Measurements from ENCODE around the gene FCAMR.

The FCAMR gene

GRCh38 chr1:206970446-206970845, at the start of gene FCAMR:
FCAMR (minus strand) TSS chr1:206970460; CDS start chr1:206970125, 335 bp downstream.
- no peak for DNase-seq

GRCh38 chr1:207019661-207020060, 49.4 kb upstream of the FCAMR start:
- DNase-seq: no peak

- DNase-seq: no peak
Measured at GRCh38 chr1:207019161-207019560, 48.9 kb upstream of the FCAMR start.

DNA sequence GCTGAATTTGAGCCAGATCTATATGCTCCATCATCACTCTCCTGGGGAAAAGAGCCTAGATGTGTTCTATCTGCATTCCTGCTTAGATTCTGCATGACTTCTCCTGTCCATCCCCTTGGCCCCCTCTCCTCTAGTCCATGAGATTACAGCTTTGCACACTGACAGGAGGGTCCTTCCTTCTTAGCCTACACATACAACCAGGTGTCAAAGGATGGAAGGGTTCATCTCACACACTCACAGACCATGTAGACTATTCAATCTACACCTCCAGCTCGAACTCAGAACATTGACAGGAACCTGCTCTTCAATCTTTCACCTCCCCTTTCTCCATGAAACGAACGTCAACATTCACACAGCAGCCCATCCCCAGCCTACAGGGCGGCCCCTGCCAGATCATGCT, 48.4 kb upstream of the FCAMR start:
- no peak for DNase-seq

DNA sequence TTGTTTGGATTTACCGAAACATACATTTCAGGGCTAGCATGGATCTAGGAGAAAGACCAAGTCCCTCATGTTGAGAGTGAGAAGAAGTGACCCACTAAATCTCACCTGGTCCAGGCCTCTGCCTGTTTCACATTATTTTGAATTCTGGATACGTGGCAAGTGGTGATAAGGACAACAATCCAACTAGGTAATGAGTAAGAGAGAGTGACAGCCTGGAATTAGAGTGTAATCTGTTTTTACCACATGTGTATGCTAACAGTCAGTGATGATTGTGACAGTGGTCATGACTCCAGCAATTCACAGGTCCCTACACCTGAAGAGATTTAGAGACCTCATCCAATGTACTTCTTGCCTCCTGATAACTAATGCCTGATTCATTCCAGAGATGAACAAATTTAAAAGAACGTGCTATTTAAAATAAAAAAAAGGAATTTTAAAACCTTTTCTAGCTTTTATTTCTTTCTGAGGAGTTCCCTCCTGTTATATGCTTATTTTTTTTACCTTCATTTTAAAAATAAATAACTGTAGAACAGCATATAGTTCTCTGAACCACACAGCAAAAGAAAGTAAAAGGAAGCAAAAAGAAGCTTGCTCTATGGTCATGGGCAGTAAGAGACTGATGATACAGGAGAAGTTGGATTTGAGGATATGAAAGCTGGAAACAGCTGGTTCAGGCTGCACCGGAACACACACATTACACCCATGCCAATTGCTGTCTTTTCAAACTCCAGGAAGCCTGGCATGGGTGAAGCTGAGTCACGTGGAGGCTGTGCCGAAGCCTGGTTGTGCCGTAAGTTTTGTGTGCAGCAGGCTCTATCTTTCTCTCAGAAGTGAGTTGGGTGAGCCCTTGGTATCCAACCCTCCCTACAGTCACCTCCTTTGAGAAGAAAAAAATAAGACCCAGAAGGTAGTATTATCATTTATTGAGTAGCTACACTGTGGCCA, 47.6 kb upstream of the FCAMR start:
- DNase-seq: no peak

DNA sequence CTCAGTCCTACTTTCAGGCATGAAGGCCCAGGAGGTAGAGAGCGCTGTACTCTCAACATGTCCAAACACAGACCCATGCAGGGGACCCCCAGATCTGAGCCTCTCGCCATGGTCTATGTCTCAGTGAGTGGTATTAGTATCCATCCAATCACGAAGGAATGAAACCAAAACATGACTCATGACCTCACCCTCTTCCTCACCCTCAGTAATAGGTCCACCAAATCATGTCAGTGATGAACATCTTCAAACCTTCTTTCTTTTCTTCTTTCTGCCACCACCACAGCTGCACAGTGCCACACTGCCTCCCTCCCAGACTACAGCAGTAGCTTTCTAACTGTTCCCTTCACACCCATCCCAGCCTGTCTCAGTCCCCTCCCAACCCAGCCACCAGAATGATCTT, 45.5 kb upstream of the FCAMR start:
- DNase-seq: no peak

DNA sequence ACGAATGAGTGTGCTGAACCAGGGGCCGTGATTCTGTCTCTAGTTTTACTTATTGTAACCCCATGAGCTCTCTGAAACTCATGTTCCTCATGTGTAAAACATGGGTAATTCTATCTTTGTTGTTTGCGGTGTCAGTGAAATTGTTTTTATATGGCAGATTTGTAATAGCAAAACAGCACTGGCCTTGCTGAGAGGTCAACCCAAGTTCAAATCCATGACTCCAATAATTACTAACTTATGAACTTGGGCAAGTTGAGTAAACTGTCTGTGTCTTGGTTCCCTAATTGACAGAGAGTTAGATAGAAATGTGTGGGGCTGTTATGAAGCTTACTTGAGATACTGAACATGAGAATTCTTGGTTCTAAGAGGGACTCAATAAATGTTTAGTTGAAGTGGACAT, 44.5 kb upstream of the FCAMR start:
- DNase-seq: no peak

DNA sequence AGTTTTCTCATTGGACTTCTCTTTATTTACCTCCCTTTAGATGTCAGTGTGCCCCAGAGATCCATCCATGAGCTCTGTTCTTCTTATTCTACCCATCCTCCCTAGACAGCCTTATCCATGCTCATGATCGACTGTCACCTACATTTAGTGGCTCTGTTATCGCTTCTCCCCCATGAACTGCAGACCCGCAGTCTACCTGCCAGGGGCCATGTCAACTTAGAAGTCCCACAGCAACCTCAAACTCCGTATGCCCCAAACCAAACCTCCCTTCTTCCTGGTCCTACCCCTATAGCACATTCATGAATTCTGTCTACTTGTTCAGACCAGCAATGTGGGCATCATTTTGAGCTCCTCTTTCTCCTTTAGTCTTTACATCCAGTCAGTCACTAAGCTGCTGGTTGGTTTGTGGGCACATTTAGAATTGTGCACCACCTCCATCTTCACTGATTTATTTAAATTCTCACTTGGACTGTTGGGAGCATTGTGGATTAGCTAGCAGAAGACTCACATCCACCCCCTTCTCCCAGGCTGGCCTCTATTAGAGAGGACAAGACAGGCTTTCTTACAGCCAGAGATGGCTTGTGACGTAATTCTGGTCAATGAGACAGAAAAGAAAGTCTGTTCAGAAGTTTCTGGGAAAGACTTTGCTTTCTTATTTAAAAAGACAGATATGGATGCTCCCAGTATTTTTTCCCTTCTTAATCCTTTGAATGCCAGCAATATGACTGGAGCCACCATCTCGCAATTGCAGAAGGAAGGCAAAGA, 43.2 kb upstream of the FCAMR start:
- no peak for DNase-seq

GRCh38 chr1:207010726-207011125, 40.5 kb upstream of the FCAMR start:
- no peak for DNase-seq

GRCh38 chr1:207009945-207010344, 39.7 kb upstream of the FCAMR start:
- no peak for DNase-seq

DNA sequence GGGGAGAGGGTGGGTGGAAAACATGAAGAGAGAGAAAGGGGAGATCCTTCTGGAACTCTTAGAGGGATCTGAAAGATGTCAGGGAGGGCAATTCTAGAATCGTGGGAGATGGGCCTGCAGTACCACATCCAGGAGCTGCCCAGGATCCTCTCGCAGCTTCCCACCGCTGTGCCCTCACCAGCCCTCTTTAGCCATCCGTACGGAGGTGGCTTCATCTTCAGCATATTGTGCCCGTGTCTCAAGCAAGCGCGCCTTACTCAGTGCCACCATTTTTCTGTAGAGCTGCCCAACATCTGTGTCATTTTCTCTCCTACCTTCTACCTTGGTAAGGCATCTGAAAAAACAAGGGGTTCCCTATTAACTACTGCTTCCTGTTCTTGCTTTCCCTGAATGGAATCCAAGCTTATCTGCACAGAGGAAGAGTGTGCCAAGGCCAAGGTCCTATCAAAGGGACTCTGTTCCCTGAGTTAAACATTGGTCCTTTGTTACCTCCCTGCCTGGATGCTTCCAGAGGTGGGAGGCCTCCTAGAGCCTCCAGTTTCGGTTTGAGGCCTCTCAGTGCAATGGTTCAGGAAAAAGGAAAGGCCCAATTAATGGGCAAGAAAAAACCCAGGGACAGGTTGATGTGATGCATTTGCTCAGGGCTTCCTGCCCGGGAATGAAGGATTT, 39.1 kb upstream of the FCAMR start:
- no peak for DNase-seq

DNA sequence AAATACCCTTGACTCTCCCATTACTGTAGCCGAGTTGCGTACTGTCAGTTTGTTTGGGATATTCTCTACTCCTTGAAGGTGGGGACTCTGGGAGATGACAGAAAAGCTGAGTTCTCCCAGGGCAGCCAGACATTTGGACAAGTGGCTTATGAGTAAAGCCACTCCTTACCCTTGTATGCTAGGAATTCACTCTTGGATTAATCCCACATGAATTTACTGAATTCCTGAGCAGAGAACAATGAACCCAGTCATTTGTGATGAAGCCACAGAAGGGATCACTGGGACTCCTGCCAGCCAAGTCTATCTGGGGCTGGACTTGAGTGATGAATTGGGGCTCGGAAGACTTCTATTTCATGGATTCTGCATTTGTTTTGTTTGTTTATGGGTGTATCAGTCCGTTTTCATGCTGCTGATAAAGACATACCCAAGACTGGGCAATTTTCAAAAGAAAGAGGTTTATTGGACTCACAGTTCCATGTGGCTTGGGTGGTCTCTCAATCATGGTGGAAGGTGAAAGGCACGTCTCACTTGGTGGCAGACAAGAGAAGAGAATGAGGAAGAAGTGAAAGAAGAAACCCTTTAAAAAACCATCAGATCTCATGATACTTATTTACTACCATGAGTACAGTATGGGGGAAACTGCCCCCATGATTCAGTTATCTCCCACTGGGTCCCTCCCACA, 37.2 kb upstream of the FCAMR start:
- no peak for DNase-seq

DNA sequence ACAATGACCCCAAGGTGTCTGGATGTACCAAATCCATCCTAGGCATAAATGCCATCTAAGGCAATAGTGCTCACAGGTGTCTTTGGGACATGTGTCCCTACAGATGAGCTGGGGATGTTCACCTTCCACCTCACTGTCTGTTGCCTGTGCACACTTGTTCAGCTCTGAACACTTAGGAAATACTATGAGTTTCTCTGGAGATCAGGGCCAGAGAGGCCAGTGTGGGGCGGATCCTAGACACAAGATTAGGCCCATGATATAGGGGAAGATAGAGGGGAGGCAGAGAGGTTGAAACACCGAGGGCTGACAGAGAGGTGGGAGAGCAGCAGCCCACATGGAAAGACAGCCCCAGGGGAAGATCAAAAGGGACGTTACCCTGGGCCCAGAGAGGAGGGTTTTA, 36.7 kb upstream of the FCAMR start:
- no peak for DNase-seq

GRCh38 chr1:207006083-207006482, 35.8 kb upstream of the FCAMR start:
- DNase-seq: no peak

DNA sequence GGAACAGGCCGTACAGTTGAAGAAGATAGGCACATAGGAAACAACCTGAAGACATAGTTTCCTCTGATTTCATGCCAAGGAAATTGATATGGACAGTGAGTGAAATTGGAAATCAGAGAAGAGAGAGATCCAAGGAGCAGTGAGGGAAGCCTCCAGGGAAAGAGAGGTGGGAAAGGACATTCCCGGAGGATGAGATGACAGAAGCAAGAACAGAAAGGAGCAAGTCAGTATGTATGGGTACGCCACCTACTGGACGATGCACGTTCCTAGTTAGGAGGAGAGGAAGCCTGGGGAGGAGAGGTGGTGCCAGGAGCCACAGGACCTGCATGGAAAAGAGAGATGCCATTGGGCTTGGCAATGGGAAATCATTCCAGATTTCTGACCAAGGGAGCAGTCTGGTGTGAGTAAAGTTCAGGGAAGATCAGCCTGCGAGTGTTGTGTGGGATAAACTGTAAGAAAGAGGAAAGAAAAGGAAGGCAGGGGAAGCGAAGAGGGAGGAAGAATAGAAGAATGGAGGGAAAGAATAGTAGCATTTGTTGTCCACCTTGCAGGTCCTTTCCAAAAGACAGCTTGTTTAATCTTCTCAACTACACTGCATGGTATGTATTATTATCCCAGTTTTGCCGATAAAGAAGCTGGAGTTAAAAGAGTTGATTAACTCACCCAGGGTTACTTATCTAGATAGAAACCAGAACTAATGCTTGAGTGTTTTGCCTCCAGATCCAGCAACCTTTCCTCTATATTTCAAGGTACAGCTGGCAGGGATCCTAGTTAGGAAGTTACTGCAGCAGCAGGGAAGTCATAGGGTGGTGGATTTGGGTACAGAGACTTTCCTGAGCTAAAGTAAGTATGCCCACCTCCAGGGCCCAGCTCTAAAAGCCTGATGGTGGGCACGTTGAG, 34.9 kb upstream of the FCAMR start:
- peak; percentile 47 for DNase-seq

- DNase-seq: no peak
Measured at GRCh38 chr1:207003210-207003609, 33.0 kb upstream of the FCAMR start.

- DNase-seq: no peak
Measured at GRCh38 chr1:207002724-207003146, 32.5 kb upstream of the FCAMR start.

DNA sequence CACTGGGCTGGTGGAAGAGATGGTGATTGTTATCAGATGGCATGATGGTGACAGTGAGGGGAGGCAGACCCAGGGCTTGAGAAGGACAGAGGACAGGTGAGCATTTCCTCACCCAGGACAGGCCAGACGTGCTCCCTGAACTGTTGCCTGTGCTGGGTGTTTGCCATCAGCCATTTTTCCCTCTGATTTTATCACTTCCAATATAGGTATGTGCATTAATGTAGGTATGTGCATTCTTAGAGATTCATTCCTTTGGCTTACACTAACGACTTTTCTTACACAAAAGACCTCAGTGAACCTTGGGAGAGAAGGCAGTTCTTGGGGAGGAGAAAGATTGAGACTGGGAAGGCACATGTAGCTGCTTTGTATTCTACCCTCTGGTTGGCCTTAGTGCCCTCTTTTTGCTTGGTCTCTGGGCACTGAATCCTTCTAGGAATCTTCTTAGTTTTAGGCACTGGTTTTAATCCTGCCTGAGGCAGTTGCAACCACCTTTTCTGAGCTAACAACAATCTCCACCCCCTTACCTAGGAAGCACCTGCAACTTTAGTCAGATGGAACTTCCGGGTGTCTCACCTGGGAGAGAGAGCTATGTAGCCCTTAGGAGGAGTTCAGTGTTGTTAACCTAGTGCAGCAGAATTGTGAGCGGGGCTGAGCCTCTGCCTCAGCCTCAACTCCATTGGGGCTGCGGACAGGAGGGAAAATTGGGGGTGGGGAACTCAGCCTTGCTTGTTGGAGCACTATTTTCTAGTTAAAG, 31.4 kb upstream of the FCAMR start:
- no peak for DNase-seq

DNA sequence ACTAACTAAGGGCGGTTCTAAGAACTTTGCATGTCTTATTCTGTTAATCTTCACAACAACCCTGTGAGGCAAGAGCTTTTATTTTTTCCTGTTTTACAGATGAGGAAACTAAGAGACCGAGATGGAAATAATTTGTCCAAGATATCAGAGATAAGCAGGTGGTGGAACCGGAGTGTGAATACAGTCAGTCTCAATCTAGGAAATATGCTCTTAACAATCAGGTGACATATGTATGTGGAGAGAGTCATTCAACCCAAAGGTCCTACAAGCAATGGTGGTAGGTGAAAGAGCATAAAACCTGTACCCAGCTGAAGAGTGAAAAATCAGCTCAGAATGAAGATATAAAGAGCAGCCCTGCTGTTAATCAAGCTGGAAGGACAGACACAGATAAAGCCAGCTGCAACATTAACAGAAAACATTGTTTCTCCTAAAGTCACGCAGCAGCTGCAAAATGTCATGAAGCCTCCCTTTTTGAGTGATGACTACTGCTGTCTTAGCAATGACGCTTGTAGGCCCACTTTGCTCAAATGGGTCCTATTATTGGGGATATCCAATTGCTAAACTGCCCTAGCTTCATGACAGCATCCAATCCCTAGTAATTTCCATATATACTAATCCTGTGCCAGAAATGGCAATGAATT, 30.5 kb upstream of the FCAMR start:
- DNase-seq: no peak

DNA sequence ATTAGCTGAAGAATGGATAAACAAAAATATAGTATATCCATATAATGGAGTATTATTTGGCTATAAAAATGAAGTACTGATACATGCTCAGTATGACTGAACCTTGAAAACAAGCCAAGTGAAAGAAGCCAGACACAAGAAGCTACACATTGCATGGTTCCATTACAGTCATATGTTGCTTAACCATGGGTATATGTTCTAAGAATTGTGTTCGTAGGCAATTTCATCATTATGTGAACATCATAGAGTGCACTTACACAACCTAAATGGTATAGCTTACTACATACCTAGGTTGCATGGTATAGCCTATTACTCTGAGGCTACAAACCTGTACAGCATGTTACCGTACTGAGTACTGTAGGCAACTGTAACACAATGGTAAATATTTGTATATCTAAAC, 28.6 kb upstream of the FCAMR start:
- no peak for DNase-seq

GRCh38 chr1:206992790-206993189, 22.5 kb upstream of the FCAMR start:
- no peak for DNase-seq

Data from NCI-H187 treated with DMSO at 0.1 percent for 48 hours (cell line).